GM19467 (cell line): ENCODE data around the gene MFSD6.

Experiments
- ATAC-seq: cut with Tn5 transposase; IDR thresholded peaks from one replicate; pipeline ENCODE4 v1.9.1; 2021; ENCODE audit warnings: mild to moderate bottlenecking, moderate library complexity; ENCODE audit not compliant: unreplicated experiment

Gene MFSD6

DNA sequence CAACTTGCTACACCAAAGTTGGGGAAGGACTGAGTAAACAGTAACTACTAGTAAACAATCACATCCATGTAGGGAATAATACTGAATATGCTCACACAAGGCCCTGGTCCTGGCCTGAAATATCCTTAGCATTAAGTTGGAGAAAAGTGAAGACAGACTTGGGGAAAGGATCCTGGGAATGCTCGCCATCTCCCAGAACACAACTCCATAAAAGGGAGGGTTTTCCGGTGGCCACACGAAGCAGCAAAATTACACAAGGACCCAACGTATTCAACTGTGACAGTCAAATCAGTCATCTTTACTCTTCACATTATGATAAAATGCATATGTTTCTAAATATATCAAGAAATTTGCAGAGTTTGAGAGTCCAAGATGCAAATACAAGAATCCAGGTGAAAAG is 119.1 kb downstream of the MFSD6 start:
- no peak for ATAC-seq

DNA sequence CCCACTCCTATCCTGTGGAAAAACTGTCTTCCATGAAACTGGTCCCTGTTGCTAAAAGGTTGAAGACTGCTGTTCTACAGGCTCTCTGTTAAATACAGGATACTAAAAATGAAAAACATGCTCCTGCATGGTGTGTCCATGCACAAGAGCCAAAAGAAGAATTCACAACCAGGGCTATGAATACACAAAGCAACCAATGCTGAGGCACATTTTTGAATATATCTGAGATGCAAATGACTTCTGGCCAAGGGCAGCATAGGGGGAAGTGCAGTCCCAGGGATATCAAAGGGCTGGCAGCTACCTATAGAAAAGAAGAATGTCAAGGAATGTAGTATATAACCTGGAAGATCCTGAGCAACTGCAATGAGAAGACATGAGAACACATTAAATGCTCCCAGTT is 119.8 kb downstream of the MFSD6 start:
- ATAC-seq, result no peak

DNA sequence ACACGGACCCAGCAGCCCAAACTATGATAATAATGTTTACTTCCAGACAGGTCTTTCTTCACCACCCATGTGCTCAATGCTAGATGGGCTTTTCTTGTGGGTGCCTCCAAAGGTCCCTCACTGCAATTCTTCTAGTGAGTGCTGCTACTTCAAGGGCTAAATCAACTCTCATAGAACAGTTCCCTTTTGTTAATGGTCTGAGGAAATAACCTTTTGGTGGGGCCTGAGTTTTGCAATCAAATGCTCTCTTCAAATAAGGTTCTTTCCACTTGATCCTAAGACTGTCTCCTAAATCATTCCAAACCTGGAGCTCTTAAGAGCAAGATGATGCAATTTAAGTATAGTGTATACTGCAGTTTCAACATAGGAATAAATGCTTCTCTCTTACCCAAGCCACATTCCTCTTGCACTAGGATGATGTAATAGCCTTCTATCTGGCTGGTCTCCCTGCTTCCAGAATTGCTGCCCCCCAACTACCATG is 120.4 kb downstream of the MFSD6 start:
- ATAC-seq, result no peak

DNA sequence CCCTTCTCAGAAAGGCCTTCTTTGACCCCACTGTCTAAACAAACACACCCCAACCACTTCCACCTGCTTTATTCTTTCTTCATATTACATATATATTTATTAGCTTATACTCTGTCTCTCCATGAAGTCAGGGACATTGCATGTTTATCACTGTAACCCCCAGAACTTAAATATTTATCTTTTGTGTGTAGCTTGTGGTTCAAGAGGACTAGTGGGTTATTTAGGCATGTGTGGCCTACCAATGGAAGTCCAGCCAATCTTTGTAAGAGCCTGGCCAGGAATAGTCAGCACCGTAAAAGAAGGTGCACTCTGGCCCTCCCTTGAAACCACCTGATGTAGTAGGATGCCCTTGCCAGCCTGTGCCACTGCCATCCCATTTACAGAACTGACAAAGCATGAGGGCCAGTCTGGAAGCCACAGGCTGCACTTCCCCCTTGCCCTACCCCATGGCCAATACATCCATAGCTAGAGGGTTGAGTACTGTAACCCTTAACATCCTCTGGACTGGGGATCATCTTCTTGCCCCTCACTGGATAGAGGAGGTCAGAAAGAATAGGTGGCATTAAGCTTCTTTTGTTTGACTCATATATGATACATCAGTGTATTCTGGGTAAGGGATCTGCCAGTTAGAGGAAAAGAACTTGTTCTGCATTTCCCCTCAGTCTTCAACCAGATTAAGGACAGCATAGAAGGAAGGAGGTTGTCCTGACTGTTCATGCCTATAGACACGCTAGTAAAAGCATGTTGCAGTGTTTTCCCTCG is 121.5 kb downstream of the MFSD6 start:
- no peak for ATAC-seq

DNA sequence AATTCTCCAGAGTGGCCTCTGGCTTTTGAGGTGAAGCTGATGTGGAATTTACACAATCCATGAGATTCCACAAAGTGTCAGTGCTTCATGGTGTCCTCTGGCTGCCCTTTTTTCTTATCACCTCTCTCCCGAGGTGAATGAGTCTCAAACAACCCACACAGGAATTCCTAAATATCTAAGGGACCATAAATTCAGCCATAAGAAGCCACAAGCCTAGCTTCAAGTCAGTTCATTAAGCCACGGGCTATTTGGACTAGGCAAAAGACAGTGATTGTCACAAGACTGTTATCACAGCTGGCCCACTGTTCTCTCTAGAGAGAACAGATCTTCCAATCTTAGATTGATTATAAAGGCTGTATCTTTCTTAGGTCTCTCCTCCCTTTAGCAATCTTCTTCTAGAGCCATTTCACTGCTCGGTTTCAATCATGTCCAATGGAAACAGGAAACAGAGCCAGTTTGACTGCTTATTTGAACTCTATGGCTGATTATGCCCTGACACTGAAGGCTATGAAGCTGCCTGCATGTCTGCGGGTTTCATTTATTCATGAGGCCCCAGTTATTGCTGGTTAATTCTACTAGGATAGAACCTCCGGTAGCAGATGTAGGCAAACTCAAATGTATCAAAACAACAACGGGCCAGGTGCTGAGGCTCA is 122.2 kb downstream of the MFSD6 start:
- ATAC-seq, result no peak

DNA sequence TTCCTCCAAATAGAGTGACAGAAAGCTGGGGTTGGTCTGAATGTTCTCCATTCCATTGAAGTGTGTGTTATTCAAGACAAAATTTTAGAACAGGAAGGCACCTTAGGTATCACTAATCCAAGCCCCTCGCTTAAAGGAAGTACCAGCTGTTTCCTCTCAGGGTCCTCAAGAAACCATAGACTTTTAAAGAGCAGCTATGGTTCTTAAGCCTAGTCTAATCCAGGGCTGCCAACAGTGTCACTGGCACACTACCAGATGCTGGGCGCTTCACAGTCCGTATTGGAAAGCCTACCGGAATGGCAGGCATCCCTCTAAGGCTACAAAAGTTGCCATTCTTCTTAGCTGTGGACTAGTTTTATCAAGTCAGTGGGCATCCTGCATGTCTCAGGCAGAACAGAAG is 124.4 kb downstream of the MFSD6 start:
- no peak for ATAC-seq

DNA sequence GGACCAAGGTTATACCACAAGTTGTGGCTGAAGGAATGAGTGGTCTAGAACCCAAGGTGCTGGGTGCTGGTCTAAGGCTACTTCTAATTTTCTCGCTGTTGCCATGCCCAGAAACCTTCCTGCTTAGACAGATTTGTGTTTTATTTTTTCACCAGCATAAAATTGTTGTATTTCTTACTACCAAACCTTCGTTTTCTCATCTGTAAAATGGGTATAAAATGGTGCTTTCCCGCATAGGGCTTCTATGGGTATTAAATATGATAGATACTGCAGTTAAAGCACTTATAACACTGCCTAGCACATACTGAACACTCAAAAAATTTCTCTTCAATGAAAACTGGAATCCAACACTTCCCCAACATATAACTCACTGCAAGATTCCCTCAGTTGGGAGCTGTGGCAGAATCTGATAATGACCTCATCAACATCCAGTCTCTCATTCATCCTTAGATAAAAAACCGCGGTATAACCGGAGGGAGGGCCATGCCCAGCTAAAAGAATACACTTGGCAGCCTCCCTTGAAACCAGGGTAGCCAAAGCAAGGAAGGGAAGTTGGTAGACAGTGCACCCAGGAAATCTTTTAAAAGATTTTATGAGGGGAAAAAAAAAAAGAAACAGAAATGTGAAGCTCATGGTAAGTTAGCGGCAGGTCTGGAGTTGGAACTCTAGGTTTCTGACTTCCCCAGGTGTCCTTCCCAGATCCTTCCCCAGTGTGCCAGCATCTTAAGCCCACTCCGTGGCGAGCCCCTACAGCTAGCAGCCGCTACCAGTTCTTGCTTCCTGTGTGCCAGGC is 125.2 kb downstream of the MFSD6 start:
- ATAC-seq, result no peak

DNA sequence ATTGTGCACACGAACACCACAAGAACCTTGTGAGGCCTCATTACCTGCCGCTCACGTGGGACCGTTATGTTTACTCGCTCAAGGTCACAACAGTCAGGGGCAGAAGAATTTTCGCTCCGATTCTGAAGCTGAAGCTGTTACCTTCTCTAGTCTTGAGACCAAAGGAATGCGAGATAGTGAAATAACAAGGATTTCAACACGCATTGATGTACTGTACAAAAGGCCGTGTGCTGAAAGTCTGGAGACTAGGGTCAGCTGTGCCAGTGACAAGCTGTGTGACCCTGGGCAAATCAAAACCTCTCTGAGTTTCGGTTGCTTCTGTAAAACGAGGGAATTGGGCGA is 125.8 kb downstream of the MFSD6 start:
- peak; percentile 23 for ATAC-seq

DNA sequence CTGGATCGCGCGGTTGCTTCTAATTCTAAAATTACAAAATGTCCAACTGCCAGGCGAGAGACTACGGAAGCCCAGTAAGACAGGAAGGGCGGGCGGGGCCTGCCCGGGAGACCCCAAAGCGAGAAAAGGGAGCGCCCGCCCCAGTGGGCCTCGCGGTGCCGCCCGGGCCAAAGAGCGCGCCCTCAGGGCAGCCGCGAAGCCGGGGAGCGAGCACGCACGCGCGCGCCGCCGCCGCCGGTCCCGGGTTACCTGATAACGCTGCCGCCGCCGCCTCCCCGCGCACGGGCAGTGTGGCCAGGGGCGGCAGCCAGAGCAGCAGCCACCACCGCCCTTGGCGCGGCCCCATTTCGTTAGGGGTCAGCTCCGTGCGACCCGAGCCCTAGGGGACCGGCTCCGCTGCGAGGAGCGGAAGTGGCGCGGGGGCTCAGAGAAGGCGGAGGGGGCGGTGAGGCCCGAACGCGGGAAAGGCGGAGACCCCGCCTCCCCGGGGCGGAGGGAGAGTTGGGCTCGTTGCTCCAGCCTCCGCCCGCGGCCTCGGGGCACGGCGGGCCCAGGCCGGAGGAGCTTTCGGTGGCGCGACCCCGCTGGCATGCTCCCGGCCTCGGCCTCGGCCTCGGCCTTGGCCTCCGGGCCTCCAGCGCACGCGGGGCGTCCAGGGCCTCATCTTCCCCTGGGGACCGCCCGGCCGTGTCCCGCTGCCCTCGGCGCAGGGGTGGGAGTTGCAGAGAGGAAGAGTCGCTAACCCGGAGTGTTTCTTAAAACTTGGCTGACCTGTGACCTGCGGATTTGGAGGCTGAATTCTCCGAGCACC is 126.4 kb downstream of the MFSD6 start, which contains the start of gene NEMP2:
Gene NEMP2, minus strand, starts transcription at position 413 of the 811 bp plus-strand sequence. Its CDS starts 67 bp downstream, at position 346.
- ATAC-seq, result peak; percentile 72

DNA sequence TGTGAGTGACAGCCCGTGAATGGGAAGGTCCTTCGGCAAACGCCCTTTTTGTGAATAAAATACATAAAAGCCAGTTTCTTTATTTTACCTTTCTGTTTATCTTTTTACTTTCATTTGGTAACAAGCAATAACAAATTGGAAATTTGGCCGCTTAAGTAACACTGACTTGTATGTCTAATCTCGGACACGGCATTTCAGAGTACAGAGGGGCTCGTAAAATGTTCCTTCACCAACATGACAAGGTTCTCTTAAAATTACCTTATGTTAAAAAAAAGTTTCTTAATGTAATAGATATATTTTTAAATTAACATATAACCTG is 126.9 kb downstream of the MFSD6 start:
- no peak for ATAC-seq

DNA sequence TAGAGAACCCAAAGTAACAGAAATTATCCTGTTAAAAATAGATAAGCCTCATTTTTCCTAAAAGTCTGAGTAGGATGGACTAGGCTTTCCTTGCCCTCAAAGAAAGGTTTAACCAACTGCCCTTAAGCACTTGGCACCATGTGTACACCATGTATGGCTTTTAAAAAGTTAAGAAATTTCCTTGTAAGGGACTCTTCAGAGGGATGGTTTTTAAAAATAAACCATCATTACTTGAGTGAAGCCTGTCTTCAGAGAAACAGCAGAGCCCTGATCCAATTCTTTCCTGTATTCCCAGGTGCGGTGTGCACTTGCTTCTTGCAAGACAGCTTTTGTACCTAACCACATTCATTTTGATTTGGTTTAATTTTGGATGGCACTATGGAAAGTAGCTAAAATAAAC is 127.4 kb downstream of the MFSD6 start:
- no peak for ATAC-seq

DNA sequence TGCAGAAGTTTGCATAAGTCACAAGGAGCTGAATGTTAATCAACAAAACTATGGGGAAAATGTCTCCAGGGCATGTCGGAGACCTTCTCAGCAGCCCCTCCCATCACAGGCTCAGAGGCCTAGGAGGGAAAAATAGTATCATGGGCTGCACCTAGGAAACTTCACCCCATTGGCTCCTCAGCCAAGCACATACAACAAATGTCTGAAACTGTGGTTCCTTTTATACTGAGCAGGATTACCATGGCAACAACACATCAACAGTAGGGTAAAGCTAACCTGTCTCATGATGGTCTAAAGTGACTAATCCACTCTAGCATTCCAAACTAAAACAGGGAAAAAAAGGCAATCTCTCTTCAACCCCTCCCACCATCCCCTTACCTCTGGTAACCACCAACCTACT is 129.6 kb downstream of the MFSD6 start:
- no peak for ATAC-seq

DNA sequence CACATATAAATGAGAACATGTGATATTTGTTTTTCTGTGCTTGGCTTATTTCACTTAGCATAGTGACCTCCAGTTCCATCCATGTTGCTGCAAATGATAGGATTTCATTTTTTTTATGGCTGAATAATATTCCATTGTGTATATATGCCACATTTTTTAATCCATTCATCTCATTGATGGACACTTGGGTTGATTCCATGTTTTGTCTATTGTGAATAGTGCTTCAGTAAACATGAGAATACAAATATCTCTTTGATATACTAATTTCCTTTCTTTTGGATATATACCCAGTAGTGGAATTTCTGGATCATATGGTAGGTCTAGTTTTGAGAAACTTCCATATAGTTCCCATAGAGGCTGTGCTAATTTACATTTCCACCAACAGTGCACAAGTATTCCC is 130.0 kb downstream of the MFSD6 start:
- ATAC-seq, result no peak

DNA sequence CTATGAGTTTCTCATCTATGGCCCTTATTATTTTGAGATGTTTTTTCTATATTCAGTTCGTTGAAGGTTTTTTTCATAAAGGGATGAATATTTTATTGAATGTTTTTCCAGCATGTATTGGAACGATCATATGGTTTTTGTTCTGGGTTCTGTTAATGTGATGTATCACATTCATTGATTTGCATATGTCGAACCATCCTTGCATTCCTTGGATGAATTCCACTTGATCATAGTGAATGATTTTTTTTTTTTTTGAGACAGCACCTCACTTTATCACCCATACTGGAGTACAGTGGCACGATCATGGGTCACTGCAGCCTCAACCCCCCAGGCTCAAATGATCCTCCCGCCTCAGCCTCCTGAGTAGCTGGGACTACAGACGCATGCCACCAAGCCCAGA is 131.9 kb downstream of the MFSD6 start:
- no peak for ATAC-seq

DNA sequence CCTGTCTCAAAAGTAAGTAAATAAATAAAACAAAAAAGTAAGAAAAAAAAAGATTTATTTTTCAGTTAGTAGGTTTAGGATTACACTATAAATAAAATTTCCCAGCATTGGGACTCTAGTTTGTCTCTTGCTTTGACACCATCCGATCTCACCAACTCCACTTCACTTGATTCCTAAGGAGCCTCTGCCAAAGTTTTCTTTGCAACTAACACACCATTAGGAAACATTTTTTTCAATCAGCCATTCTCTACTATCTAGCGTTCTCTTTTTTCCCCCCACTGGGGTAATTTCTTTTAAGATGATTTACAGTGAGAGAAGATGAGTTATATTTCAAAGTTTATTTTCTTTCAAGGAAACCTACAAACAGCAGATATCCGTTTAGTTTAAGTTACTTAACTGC is 136.9 kb downstream of the MFSD6 start:
- no peak for ATAC-seq

DNA sequence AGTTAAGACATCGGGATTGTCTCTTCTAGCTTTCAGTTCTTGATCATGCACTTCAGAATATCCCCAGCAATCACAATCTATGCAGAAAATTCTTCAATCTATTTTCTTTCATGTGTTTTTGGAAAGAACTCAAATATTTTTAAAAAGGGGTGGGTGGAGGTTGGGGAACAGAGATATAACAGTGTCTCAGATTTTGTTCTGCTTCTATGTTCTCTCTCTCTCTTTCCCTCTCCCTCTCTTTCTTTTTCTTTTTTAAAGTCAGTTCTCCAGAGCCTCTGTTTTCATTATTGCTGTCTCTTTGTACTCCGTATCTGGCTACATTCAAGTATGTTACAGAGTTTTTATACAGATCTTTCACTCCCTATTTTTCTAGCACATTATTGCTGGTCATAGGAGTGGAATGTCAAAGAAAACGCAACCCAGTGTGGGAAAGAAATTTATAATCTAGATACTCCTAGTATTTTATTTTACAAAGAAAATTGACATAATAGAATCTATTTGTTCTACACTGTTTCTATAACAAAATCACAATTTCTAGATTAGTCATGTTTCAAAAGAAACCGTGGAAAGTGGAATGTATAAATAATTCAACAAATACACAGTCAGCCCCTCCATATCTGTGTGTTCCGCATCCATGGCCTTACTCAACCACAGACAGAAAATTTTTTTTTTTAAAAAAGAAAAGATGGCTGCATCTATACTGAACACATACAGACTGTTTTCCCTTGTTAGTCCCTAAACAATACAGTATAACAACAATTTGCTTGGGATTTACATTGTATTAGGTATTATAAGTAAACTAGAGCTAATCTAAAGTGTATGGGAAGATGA is 137.6 kb downstream of the MFSD6 start:
- ATAC-seq, result no peak

DNA sequence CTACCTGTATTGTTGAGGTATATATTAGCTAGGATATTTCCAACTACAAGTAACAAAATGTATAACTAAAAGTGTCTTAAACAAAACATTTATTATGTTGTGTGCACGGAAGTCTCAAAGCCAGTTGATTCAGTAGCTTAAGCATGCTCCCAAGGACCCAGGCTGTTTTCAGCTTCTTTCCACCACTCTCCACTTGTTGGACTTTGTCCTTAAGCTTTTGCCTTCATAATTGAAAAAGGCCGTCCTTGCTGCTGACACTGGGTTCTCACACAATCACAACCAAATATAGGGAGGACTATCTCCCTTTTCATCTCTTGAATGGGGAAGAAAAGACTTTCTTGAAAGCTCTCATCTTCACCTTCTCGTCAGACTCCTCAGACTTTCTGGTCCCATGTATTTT is 138.6 kb downstream of the MFSD6 start:
- ATAC-seq, result no peak

DNA sequence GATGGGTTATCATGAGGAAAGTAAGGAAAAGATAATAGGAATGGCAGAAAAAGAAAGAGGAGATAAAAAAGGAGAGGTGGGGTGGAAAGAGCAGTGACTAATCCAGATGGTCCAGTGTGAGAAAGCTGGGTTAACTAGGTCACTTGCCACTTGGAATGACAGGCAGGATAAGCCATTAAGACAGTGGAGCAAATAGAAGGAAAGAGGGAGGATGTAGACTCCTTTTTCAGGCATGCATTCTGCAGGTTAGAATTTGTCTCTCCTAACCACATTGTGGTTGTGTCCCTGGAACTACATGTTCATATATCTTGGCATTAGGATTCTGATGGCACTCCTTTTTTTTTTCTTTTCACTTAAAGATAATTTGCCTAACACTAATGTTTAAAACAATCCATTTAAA is 139.7 kb downstream of the MFSD6 start:
- no peak for ATAC-seq

DNA sequence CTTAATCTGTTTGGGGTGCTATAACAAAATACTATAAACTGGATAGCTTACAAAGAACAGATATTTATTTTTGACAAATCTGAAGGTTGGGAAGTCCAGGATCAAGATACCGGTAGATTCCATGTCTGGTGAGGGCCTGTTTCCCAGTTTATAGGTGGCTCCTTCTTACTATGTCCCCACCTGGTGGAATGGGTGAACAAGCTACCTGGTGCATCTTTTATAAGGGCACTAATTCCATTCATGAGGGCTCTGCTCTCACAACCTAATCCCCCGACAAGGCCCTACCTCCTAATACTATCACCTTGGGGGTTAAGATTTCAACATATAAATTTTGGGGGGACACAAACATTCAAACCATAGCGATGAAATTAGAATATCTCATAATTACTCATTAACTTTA is 142.0 kb downstream of the MFSD6 start:
- ATAC-seq, result no peak
